Neural crest cell (in vitro differentiated cells): ENCODE measurements around the gene ABI1. TPM values are rescaled to one million over a fixed set of nuclear protein-coding genes. Genes with fewer than 3 reads are reported as not detected.
A peak's percentile ranks its signal among the peaks of the same experiment; 100 is the strongest.

Experiments
- DNase-seq: peaks from one replicate; pipeline ENCODE4 v3.0.0; 2021; ENCODE audit warnings: low read depth, mixed read lengths, low spot score
- H3K27ac Mint-ChIP-seq: one replicate; pipeline ENCODE4 v1.8.0; 2021; ENCODE audit warnings: mild to moderate bottlenecking, mixed read lengths; ENCODE audit not compliant: unreplicated experiment
- H3K27me3 Mint-ChIP-seq: 2 replicates; pipeline ENCODE4 v1.8.0; 2021; ENCODE audit warnings: low read depth, mild to moderate bottlenecking, mixed read lengths
- H3K36me3 Mint-ChIP-seq: 2 replicates; pipeline ENCODE4 v1.8.0; 2021; ENCODE audit warnings: low read depth, mild to moderate bottlenecking, mixed read lengths
- H3K4me1 Mint-ChIP-seq: 2 replicates; pipeline ENCODE4 v1.8.0; 2021; ENCODE audit warnings: mixed read lengths
- H3K4me3 Mint-ChIP-seq: one replicate; pipeline ENCODE4 v1.8.0; 2021; ENCODE audit warnings: mild to moderate bottlenecking, mixed read lengths
- H3K9me3 Mint-ChIP-seq: 2 replicates; pipeline ENCODE4 v1.8.0; 2021; ENCODE audit warnings: mixed read lengths
- total RNA-seq: library from RNA; stranded (reverse); gene quantifications from 2 replicates; pipeline ENCODE4 v1.2.1, GENCODE V29; 2021
- TF ChIP-seq, protein P1 (sequence below): fragments of 200-600 bp; sonication (generic); conservative IDR thresholded peaks from 2 replicates; pipeline ENCODE4 v1.5.0; 2021; ENCODE audit warnings: antibody characterized with exemption, mild to moderate bottlenecking

Gene ABI1
- total RNA-seq, 1 donor from 2014 or later, result 27.6 TPM

DNA sequence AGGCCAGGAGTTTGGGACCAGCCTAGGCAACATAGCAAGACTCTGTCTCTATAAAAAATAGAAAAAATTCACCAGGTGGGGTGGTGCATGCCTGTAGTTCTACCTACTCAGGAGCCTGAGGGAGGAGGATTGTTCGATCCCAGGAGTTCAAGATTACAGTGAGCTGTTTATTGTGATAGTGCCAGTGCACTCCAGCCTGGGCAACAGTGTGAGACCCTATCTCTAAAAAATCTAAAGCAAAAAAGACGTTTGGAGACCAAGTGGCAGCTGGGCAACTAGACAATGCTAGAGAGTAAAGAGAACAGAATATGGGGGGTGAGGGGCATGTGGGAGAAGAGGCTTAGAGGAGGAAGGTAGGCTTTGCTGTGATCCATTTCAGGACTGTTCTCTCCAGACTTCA is 161.8 kb downstream of the ABI1 start:
- H3K27me3 Mint-ChIP-seq, result peaks cover 12% of the 10 kb centered on the region
- H3K9me3 Mint-ChIP-seq, result no peaks in the 10 kb centered on the region
- DNase-seq, result no peak
- peaks cover 16% of the 10 kb centered on the region for H3K36me3 Mint-ChIP-seq
- H3K27ac Mint-ChIP-seq, result no peak overlapping the region
- H3K4me3 Mint-ChIP-seq, result peak overlapping the region; percentile 99
- TF ChIP-seq, protein P1, sequence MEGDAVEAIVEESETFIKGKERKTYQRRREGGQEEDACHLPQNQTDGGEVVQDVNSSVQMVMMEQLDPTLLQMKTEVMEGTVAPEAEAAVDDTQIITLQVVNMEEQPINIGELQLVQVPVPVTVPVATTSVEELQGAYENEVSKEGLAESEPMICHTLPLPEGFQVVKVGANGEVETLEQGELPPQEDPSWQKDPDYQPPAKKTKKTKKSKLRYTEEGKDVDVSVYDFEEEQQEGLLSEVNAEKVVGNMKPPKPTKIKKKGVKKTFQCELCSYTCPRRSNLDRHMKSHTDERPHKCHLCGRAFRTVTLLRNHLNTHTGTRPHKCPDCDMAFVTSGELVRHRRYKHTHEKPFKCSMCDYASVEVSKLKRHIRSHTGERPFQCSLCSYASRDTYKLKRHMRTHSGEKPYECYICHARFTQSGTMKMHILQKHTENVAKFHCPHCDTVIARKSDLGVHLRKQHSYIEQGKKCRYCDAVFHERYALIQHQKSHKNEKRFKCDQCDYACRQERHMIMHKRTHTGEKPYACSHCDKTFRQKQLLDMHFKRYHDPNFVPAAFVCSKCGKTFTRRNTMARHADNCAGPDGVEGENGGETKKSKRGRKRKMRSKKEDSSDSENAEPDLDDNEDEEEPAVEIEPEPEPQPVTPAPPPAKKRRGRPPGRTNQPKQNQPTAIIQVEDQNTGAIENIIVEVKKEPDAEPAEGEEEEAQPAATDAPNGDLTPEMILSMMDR, result no peak
- peaks cover 26% of the 10 kb centered on the region for H3K4me1 Mint-ChIP-seq

DNA sequence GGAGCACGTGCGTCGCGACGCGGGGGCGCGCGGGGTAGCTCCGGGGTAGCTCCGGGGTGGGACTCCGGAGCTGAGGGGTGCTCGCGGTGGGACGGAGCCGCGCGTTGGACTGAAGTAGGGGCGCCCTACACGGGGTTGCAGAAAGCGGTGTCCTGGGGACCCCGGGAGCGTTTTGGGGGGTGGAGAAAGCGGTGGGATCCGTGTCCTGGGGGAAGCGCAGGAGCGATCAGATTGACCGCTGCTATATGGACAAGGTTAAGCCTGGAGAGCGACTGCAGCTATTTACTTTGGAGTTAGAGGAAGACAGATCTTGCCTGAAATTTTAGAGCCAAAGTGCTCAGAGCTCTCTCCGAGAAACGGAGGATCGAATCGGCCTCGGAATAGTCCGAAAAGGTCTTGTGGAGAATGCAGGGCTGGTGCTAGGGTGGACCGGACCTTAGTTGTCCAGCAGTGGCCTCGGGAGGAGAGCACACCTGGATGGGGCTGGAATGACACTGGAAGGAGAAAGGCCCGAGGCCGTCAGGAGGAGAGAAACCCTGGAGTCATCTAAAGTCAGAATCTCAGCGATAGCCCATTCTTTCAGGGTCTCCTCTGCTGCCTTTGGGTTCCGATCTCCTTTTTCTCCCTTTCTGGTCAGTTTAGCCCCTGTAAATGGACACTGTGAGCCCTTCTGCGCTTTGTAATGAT is 162.7 kb downstream of the ABI1 start:
- no peak for DNase-seq
- TF ChIP-seq, protein P1, result no peak
- Mint-ChIP-seq H3K9me3 (no peaks in the 10 kb centered on the region), H3K27me3 (peaks cover 17% of the 10 kb centered on the region), H3K4me1 (peaks cover 26% of the 10 kb centered on the region), H3K36me3 (peaks cover 15% of the 10 kb centered on the region), H3K4me3 (peak overlapping the region; percentile 99), H3K27ac (peak overlapping the region; percentile 88)

DNA sequence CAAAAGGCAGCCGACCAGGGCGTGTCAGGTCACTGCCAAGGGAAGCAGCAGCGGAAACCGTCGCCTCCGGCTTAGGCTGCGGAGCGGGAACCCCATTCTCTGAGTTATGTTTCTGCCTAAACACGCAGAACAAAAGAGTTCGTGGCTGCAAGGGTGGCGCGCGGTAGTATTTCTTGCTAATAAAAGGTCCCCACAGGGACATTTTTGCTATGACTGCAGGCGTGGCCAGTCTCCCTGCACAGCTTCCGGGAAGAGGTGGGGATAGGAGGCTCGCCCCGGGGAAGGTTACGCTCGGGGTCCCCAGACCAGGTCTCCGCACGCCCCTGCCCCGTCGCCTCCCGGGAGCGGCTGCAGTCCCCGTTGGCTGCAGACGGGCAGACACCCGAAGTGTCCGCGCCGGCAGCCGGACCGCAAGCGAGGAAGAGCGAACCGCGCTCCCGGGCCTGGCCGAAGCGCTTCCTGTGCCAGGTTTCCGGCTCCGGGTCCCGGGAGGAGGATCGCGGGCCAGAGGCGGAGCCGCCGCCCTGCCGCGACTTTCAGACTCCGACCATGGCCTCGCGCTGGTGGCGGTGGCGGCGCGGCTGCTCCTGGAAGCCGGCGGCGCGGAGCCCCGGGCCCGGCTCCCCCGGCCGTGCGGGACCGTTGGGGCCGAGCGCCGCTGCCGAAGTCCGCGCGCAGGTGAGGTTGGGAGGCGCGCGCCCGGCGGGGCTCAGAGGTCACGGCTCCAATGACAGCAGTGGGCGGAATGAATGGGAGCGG is 163.4 kb downstream of the ABI1 start, which contains the start of gene PDSS1:
Gene PDSS1 (plus strand): TSS at position 539 of the 759 bp plus-strand sequence. CDS start 11 bp downstream, at position 550.
- Mint-ChIP-seq H3K27ac (peak within 1 kb of the TSS; percentile 88), H3K9me3 (no peaks in the 10 kb centered on the region), H3K4me1 (peaks cover 26% of the 10 kb centered on the region), H3K27me3 (peaks cover 21% of the 10 kb centered on the region), H3K36me3 (peaks cover 12% of the 10 kb centered on the region), H3K4me3 (peak within 1 kb of the TSS; percentile 99)
- TF ChIP-seq, protein P1, result no peak
- peak; percentile 54 for DNase-seq

DNA sequence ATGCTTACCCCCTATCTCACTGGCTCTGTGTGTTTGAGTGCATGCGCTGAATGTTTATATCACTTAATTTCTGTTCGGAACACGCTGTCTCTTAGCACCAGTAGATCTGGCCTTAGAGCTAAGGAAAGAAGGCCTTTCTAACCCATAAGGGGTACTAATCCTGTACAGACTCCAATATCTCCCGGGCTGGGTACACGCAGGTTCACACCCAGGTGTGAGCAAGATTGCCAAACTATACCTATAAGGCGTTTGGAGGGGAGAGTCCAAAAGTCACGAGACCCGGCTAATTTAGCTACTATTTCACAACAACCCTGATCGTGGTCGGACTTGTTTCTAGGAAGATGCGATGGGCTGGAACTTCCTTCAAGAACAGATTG is 164.0 kb downstream of the ABI1 start:
- H3K36me3 Mint-ChIP-seq, result peaks cover 7% of the 10 kb centered on the region
- TF ChIP-seq, protein P1, result no peak
- peaks cover 25% of the 10 kb centered on the region for H3K27me3 Mint-ChIP-seq
- peak overlapping the region; percentile 94 for H3K4me3 Mint-ChIP-seq
- H3K9me3 Mint-ChIP-seq, result no peaks in the 10 kb centered on the region
- H3K27ac Mint-ChIP-seq, result peak overlapping the region; percentile 75
- DNase-seq, result no peak
- peaks cover 26% of the 10 kb centered on the region for H3K4me1 Mint-ChIP-seq

Other genes starting within 250 kb of the ABI1 start
- gene PDSS1, start 163.3 kb downstream of the ABI1 start, total RNA-seq, result 15.3 and 16.7 TPM in 2 replicates
- 17.5 and 17.8 TPM in 2 replicates for gene ANKRD26, start 239.5 kb upstream of the ABI1 start, total RNA-seq